ENCODE results near the gene VSX2. TPM values are rescaled to one million over a fixed set of nuclear protein-coding genes. Genes with fewer than 3 reads are reported as not detected.
A peak's percentile ranks its signal among the peaks of the same experiment; 100 is the strongest.

Gene VSX2
- polyA plus RNA-seq, 1 donor from 2014 or later, result not detected

DNA sequence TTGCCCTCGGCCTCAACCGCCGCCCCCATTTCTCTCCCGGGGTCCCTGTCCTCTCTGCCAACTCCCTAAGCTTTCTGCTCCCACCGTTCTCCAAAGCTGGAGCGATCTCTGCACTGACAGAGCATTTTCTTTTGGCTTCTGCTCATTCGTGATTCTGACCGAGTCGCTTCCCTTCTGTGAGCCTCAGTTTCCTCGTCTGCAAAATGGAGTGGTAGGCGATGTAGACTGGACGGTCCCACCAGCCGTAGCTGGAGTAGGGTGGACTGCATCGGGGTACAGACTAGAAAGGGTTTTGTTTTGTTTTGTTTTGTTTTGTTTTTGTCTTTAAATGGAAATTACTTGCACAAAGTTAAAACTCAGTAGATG lies 2.4 kb downstream of the VSX2 start:
- Histone ChIP-seq H3K27ac (ENCODE audit: low read length) (no peak overlapping the region), H3K79me2 (replicated peaks; ENCODE audit: insufficient read depth, low read length) (no peaks in the 10 kb centered on the region), H2AFZ (ENCODE audit: low read depth, low read length) (no peak overlapping the region), H3K27me3 (ENCODE audit: insufficient read depth, low read depth, low read length) (peaks cover 74% of the 10 kb centered on the region), H4K20me1 (ENCODE audit: insufficient read depth) (no peaks in the 10 kb centered on the region), H3F3A (ENCODE audit: insufficient read depth, low read length, poor library complexity, severe bottlenecking) (no peaks in the 10 kb centered on the region), H3K9me3 (ENCODE audit: low read length) (no peaks in the 10 kb centered on the region), H3K9ac (ENCODE audit: low read length) (no peak overlapping the region), H3K4me2 (ENCODE audit: low read length) (no peak overlapping the region), H3K36me3 (ENCODE audit: insufficient read depth, low read length) (no peaks in the 10 kb centered on the region), H3K9me2 (ENCODE audit: insufficient read depth, low read length) (no peaks in the 10 kb centered on the region), H3K4me3 (ENCODE audit: low read length) (no peak overlapping the region)
- TF ChIP-seq POLR2AphosphoS5 (IDR thresholded peaks at IDR 0.05) (peak; percentile 52), CTCF (IDR thresholded peaks at IDR 0.05; ENCODE audit: poor library complexity, severe bottlenecking) (no peak)

DNA sequence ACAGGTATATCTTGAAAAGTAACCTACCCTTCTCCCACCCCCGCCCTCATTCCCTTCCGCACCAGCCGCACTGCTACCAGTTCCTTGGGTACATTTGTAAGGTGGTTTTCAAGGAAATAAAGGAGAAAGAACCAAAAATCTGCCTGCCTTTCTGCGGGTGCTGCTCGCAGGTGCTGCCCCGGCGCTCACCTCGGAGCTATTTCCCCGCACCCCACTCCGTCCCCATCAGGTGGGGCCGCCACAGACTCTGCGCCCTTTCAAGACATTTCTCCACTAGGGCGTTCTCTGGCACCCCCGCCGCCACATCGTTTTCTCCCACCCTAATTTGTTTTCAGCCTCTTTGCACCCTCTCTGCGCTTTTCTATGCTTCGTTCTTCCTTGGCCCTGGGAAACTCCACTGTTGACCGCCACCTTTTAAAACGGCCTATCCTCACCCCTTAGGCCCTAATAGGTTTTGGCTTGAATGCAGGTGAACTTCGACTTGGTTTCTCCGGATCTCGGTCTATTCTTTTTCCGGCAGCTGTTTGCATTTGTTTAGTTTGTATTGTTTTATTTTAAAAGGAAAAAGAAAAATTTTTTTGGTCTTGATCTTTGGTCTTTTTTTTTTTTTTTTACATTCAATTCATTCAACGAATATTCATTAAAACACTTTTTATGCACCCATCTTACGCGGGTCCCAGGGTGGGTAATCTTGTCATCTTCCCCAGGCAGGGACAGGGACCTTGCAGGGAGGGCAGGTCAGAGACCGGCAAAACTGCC lies 3.0 kb downstream of the VSX2 start:
- H3K4me3 ChIP-seq (ENCODE audit: low read length), result no peak overlapping the region
- H3K36me3 ChIP-seq (ENCODE audit: insufficient read depth, low read length), result no peaks in the 10 kb centered on the region
- H3K4me2 ChIP-seq (ENCODE audit: low read length), result no peak overlapping the region
- no peak overlapping the region for H3K27ac ChIP-seq (ENCODE audit: low read length)
- no peaks in the 10 kb centered on the region for H4K20me1 ChIP-seq (ENCODE audit: insufficient read depth)
- no peak overlapping the region for H2AFZ ChIP-seq (ENCODE audit: low read depth, low read length)
- H3K27me3 ChIP-seq (ENCODE audit: insufficient read depth, low read depth, low read length), result peaks cover 72% of the 10 kb centered on the region
- TF ChIP-seq POLR2AphosphoS5 (IDR thresholded peaks at IDR 0.05) (peak; percentile 35), CTCF (IDR thresholded peaks at IDR 0.05; ENCODE audit: poor library complexity, severe bottlenecking) (no peak)
- H3K9ac ChIP-seq (ENCODE audit: low read length), result no peak overlapping the region
- H3K9me2 ChIP-seq (ENCODE audit: insufficient read depth, low read length), result no peaks in the 10 kb centered on the region
- H3K9me3 ChIP-seq (ENCODE audit: low read length), result no peaks in the 10 kb centered on the region
- no peaks in the 10 kb centered on the region for H3F3A ChIP-seq (ENCODE audit: insufficient read depth, low read length, poor library complexity, severe bottlenecking)
- no peaks in the 10 kb centered on the region for H3K79me2 ChIP-seq (replicated peaks; ENCODE audit: insufficient read depth, low read length)

GRCh38 chr14:74242780-74243042 lies 3.5 kb downstream of the VSX2 start:
- H2AFZ ChIP-seq (ENCODE audit: low read depth, low read length), result no peak overlapping the region

DNA sequence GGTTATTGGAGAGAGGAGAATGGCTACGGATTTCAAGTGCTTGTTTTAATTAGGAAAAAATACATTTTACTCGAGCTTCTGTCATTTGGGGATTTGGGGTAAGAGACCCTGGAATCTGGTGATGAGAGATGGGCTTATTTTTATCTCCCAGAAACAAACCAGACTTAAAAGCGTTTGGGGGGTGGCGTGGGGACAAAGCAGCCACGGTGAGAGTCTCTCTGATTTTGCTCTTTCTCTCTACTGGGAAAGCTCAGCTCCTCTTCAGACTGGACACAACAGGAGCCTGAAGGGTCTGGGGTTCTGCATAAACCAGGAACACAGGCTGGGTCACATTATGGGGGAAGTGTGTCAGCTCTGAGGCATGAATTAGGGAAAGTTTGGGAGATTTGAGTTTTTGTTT lies 3.8 kb downstream of the VSX2 start:
- no peak overlapping the region for H3K4me2 ChIP-seq (ENCODE audit: low read length)
- H2AFZ ChIP-seq (ENCODE audit: low read depth, low read length), result no peak overlapping the region
- no peaks in the 10 kb centered on the region for H4K20me1 ChIP-seq (ENCODE audit: insufficient read depth)
- H3K79me2 ChIP-seq (replicated peaks; ENCODE audit: insufficient read depth, low read length), result no peaks in the 10 kb centered on the region
- H3K4me3 ChIP-seq (ENCODE audit: low read length), result no peak overlapping the region
- no peaks in the 10 kb centered on the region for H3F3A ChIP-seq (ENCODE audit: insufficient read depth, low read length, poor library complexity, severe bottlenecking)
- no peak overlapping the region for H3K9ac ChIP-seq (ENCODE audit: low read length)
- H3K27me3 ChIP-seq (ENCODE audit: insufficient read depth, low read depth, low read length), result peaks cover 64% of the 10 kb centered on the region
- H3K9me2 ChIP-seq (ENCODE audit: insufficient read depth, low read length), result no peaks in the 10 kb centered on the region
- H3K27ac ChIP-seq (ENCODE audit: low read length), result no peak overlapping the region
- no peaks in the 10 kb centered on the region for H3K9me3 ChIP-seq (ENCODE audit: low read length)
- H3K36me3 ChIP-seq (ENCODE audit: insufficient read depth, low read length), result no peaks in the 10 kb centered on the region
- TF ChIP-seq SMC3 (conservative IDR thresholded peaks at IDR 0.05; ENCODE audit: poor library complexity) (no peak), RAD21 (conservative IDR thresholded peaks at IDR 0.05) (no peak), EZH2 (IDR thresholded peaks at IDR 0.05; ENCODE audit: borderline replicate concordance, insufficient read depth, low read length, poor library complexity, severe bottlenecking) (no peak), EP300 (conservative IDR thresholded peaks at IDR 0.05; ENCODE audit: poor library complexity, severe bottlenecking) (no peak), TAF1 (IDR thresholded peaks at IDR 0.05; ENCODE audit: low read depth) (no peak), MXI1 (conservative IDR thresholded peaks at IDR 0.05; ENCODE audit: poor library complexity, severe bottlenecking) (no peak)
- TF ChIP-seq, protein P1, sequence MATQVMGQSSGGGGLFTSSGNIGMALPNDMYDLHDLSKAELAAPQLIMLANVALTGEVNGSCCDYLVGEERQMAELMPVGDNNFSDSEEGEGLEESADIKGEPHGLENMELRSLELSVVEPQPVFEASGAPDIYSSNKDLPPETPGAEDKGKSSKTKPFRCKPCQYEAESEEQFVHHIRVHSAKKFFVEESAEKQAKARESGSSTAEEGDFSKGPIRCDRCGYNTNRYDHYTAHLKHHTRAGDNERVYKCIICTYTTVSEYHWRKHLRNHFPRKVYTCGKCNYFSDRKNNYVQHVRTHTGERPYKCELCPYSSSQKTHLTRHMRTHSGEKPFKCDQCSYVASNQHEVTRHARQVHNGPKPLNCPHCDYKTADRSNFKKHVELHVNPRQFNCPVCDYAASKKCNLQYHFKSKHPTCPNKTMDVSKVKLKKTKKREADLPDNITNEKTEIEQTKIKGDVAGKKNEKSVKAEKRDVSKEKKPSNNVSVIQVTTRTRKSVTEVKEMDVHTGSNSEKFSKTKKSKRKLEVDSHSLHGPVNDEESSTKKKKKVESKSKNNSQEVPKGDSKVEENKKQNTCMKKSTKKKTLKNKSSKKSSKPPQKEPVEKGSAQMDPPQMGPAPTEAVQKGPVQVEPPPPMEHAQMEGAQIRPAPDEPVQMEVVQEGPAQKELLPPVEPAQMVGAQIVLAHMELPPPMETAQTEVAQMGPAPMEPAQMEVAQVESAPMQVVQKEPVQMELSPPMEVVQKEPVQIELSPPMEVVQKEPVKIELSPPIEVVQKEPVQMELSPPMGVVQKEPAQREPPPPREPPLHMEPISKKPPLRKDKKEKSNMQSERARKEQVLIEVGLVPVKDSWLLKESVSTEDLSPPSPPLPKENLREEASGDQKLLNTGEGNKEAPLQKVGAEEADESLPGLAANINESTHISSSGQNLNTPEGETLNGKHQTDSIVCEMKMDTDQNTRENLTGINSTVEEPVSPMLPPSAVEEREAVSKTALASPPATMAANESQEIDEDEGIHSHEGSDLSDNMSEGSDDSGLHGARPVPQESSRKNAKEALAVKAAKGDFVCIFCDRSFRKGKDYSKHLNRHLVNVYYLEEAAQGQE (IDR thresholded peaks at IDR 0.05; ENCODE audit: borderline replicate concordance), result no peak

More at GRCh38 chr14:74242780-74243042, 3.5 kb downstream of the VSX2 start:
- H3K9me2 ChIP-seq (ENCODE audit: insufficient read depth, low read length), result no peaks in the 10 kb centered on the region
- H3K4me2 ChIP-seq (ENCODE audit: low read length), result no peak overlapping the region
- no peaks in the 10 kb centered on the region for H3F3A ChIP-seq (ENCODE audit: insufficient read depth, low read length, poor library complexity, severe bottlenecking)
- no peak overlapping the region for H3K4me3 ChIP-seq (ENCODE audit: low read length)
- no peaks in the 10 kb centered on the region for H4K20me1 ChIP-seq (ENCODE audit: insufficient read depth)
- H3K36me3 ChIP-seq (ENCODE audit: insufficient read depth, low read length), result no peaks in the 10 kb centered on the region
- no peaks in the 10 kb centered on the region for H3K9me3 ChIP-seq (ENCODE audit: low read length)
- H3K27ac ChIP-seq (ENCODE audit: low read length), result no peak overlapping the region
- H3K79me2 ChIP-seq (replicated peaks; ENCODE audit: insufficient read depth, low read length), result no peaks in the 10 kb centered on the region
- TF ChIP-seq RAD21 (conservative IDR thresholded peaks at IDR 0.05), result no peak
- H3K27me3 ChIP-seq (ENCODE audit: insufficient read depth, low read depth, low read length), result peaks cover 67% of the 10 kb centered on the region
- H3K9ac ChIP-seq (ENCODE audit: low read length), result no peak overlapping the region

All from neural cell (in vitro differentiated cells).